A549 (cell line): ENCODE results near the gene OSTC.

ENCODE experiments used
- CEBPB ChIP-seq, 2 experiments: fragments of >200 bp in 1 of 2; sonication (Bioruptor Twin) in 1 of 2; formaldehyde crosslinking in 1 of 2; IDR thresholded peaks; 2 replicates each; pipeline ENCODE4 v1.6.1; 2012 to 2016
- CHD2 ChIP-seq: fragments of 150-350 bp; IDR thresholded peaks from 2 replicates; pipeline ENCODE4 v1.6.1; 2014; ENCODE audit warnings: low read length; ENCODE audit not compliant: partially characterized antibody
- CTCF ChIP-seq: fragments of >200 bp; sonication (Bioruptor Twin); formaldehyde crosslinking; IDR thresholded peaks from 3 replicates; pipeline ENCODE4 v1.5.1; 2016
- JUN ChIP-seq, 2 experiments: fragments of >200 bp; sonication (Bioruptor Twin); formaldehyde crosslinking; IDR thresholded peaks; 2 replicates in 1 of 2; 3 replicates in 1 of 2; pipeline ENCODE4 v1.6.1; 2016 to 2017
- JUNB ChIP-seq: fragments of >200 bp; sonication (Bioruptor Twin); formaldehyde crosslinking; IDR thresholded peaks from 2 replicates; pipeline ENCODE4 v1.6.1; 2016
- POLR2A ChIP-seq: IDR thresholded peaks from 2 replicates; pipeline ENCODE4 v1.6.1; 2012; ENCODE audit warnings: mild to moderate bottlenecking, low read length
- ZFP36 ChIP-seq: fragments of 450-650 bp; IDR thresholded peaks from 2 replicates; pipeline ENCODE4 v1.6.1; 2014; ENCODE audit warnings: borderline replicate concordance; ENCODE audit not compliant: partially characterized antibody

- TF ChIP-seq CTCF: no peak
- no peak for TF ChIP-seq ZFP36
- no peak for TF ChIP-seq JUN (IDR thresholded peaks at IDR 0.05)
- no peak for TF ChIP-seq CHD2
- no peak for TF ChIP-seq CEBPB (IDR thresholded peaks at IDR 0.05)
- no peak for TF ChIP-seq POLR2A
- TF ChIP-seq JUNB: no peak
These were observed 38.0 kb upstream of the OSTC start for GRCh38 chr4:108612365-108612764.
